Vagina (tissue), 2 donors: ENCODE results near the gene SULF2.

ENCODE experiments used
- POLR2A ChIP-seq, 2 donors: fragments of 450-650 bp; IDR thresholded peaks; one replicate each; pipeline ENCODE4 v1.6.1; 2017; ENCODE audit warnings: antibody characterized with exemption in 2 of 2, mild to moderate bottlenecking in 2 of 2, moderate library complexity in 2 of 2
- TF ChIP-seq, protein P1 (sequence below), 3 experiments: fragments of 450-650 bp in 2 of 3; fragments of 200-600 bp in 1 of 3; sonication (generic) in 1 of 3; IDR thresholded peaks; one replicate each; pipeline ENCODE4 v1.5.1; 2017 to 2019; ENCODE audit warnings: antibody characterized with exemption in 3 of 3, mild to moderate bottlenecking in 2 of 3, moderate library complexity in 2 of 3

DNA sequence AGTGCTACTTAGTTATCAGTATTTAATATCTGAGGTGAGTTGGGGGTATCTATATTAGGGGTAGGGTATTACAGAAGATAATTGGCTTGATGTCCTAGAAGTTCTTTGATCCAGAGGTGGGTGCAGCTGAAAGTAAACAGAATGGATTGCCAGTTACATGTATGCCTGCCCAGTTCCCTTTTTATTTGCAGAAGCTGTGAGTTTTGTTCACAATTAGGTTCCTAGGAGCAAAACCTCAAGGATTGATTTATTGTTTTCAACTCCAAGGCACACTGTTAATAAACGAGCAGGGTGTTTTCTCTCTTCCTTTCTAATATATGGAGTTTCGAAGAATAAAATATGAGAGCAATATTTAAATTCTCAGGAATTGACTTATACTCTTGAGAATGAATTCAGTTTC, 129.0 kb downstream of the SULF2 start:
- TF ChIP-seq, protein P1, sequence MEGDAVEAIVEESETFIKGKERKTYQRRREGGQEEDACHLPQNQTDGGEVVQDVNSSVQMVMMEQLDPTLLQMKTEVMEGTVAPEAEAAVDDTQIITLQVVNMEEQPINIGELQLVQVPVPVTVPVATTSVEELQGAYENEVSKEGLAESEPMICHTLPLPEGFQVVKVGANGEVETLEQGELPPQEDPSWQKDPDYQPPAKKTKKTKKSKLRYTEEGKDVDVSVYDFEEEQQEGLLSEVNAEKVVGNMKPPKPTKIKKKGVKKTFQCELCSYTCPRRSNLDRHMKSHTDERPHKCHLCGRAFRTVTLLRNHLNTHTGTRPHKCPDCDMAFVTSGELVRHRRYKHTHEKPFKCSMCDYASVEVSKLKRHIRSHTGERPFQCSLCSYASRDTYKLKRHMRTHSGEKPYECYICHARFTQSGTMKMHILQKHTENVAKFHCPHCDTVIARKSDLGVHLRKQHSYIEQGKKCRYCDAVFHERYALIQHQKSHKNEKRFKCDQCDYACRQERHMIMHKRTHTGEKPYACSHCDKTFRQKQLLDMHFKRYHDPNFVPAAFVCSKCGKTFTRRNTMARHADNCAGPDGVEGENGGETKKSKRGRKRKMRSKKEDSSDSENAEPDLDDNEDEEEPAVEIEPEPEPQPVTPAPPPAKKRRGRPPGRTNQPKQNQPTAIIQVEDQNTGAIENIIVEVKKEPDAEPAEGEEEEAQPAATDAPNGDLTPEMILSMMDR (IDR thresholded peaks at IDR 0.05): no peak
- no peak for TF ChIP-seq POLR2A (IDR thresholded peaks at IDR 0.05)
